ENCODE measurements around the gene RBP3.

DNA sequence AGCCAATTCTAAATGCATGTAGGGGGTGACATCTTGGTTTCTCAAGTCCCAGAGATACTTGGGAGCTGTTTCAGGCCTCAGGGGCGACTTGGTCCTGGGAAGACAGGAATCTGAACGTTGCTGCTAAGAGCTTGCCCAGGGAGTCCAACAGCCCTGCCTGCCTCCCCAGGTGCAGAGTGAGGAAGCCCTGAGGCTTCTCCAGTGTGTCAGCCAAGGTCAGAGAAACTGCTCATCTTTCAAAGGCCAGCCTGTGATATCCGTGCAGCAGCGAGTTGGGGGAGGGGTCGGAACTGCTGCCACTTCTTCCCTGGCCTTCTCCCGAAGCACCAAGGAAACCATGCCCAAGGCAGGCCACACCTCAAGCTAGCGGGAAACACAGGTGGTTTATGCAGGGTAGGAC, 16.2 kb upstream of the RBP3 start:
- TF ChIP-seq, protein P1, sequence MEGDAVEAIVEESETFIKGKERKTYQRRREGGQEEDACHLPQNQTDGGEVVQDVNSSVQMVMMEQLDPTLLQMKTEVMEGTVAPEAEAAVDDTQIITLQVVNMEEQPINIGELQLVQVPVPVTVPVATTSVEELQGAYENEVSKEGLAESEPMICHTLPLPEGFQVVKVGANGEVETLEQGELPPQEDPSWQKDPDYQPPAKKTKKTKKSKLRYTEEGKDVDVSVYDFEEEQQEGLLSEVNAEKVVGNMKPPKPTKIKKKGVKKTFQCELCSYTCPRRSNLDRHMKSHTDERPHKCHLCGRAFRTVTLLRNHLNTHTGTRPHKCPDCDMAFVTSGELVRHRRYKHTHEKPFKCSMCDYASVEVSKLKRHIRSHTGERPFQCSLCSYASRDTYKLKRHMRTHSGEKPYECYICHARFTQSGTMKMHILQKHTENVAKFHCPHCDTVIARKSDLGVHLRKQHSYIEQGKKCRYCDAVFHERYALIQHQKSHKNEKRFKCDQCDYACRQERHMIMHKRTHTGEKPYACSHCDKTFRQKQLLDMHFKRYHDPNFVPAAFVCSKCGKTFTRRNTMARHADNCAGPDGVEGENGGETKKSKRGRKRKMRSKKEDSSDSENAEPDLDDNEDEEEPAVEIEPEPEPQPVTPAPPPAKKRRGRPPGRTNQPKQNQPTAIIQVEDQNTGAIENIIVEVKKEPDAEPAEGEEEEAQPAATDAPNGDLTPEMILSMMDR (IDR thresholded peaks at IDR 0.05) = no peak
- TF ChIP-seq EP300 (IDR thresholded peaks at IDR 0.05) = no peak
- no peak for TF ChIP-seq POLR2AphosphoS5 (IDR thresholded peaks at IDR 0.05)

Data from stomach (tissue), 4 donors.